Frontal cortex (tissue), 4 donors: ENCODE results near the gene GRAPL. TPM values are rescaled to one million over a fixed set of nuclear protein-coding genes. Genes with fewer than 3 reads are reported as not detected.
"Not testable (repeated sequence)": the region's sequence is repeated elsewhere in the genome, so short reads cannot be mapped to it uniquely, and the experiment has no call there.

Source experiments
- DNase-seq, 2 donors: peaks; one replicate each; pipeline ENCODE4 v3.0.0; 2012; ENCODE audit warnings: low spot score in 2 of 2
- FAIRE-seq: peaks from 2 replicates; lab custom pipeline; 2012; peaks lifted over from hg19 to GRCh38; lab: Jason Lieb, UNC
- total RNA-seq: library from RNA; depleted of rRNA; stranded (reverse); fragments of >200 nt; gene quantifications from one replicate; pipeline ENCODE4 v1.2.3, GENCODE V29; 2014
- donor health status: control.
- donor health status: control.
- donor health status: control.

Gene GRAPL
- 1.2 TPM for total RNA-seq

- not testable (repeated sequence) for FAIRE-seq
Observed at GRCh38 chr17:19127148-19127980, at the start of gene GRAPL. Gene GRAPL (plus strand): TSS chr17:19127589. CDS start chr17:19127620, 31 bp downstream.

DNA sequence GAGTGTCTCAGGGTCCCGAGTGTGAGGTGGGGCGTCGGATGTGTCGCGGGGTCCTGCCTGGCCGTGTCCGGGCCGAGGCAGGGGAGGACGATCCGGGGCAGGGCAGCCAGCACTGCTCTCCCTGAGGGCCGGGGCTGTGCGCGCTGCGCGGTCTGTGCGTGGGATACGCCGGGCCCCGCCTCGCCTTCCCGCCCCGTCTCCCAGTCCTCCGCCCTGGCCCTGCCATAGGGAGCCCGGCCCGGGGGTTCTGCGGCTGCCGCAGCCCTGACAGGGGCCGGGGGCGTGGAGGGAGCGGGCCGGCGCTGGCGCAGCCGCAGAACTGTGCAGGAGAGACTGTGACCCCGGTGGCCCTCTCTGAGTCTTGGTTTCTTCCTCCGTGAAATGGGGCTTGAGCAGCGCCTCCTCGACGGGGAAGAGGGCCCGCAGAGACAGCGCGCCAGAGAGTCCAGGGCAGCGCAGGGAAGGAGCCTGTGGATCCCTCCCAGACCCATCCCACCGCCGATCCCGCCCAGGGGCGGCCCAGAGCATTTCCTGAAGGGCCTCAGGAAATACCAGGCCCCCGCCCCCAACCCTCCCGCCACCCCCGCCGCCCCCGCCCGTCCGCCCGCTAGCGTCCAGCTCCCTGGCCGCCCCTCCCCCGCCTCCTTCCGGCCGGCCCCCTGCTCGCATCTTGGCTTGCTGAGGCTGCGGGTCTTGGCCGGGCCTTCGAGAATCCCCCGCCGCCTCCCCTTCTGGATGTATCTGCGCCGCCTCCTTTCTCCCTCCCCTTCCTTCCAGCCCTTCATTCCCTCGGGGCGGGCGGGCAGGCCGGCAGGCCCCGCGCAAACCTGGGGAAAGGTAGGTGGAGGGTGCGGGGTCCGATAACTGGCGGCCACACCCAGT lies 38.3 kb upstream of the GRAPL start:
- not testable (repeated sequence) for FAIRE-seq, DNase-seq

More at GRCh38 chr17:19127148-19127980, at the start of gene GRAPL:
- DNase-seq: not testable (repeated sequence)

DNA sequence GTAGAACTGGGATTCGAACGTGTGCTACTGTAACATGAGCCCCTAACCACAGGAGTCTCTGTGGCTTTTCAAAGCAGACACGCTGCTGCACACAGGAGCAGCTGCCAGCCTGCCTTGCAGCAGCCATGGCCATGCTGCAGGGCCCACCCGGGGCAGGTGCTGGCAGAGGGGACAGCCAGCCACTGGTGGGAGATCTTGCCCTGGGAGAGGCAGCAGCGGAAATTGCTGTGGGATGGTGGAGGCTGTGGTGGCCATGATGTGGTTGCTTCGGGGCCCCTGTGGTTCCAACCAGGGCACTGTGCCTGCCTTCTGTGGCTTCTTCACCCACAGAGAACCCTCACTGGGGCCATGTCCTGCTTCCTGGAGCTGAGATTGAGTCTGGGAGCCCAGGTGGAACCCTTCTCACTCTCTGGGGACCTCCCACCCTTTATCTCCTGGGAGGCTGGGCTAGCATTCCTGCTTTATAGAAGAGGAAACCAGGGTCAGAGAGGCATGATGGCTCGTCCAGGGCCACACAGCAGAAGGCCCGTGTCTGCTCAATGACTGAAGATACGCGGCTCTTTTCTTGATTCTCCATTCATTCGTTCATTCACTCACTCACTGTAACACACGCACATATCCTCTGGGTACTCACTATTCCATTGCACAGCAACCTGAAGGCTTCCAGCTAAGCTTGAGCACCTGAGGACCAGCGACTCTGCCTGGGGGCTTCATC lies 37.2 kb upstream of the GRAPL start:
- not testable (repeated sequence) for DNase-seq, FAIRE-seq

DNA sequence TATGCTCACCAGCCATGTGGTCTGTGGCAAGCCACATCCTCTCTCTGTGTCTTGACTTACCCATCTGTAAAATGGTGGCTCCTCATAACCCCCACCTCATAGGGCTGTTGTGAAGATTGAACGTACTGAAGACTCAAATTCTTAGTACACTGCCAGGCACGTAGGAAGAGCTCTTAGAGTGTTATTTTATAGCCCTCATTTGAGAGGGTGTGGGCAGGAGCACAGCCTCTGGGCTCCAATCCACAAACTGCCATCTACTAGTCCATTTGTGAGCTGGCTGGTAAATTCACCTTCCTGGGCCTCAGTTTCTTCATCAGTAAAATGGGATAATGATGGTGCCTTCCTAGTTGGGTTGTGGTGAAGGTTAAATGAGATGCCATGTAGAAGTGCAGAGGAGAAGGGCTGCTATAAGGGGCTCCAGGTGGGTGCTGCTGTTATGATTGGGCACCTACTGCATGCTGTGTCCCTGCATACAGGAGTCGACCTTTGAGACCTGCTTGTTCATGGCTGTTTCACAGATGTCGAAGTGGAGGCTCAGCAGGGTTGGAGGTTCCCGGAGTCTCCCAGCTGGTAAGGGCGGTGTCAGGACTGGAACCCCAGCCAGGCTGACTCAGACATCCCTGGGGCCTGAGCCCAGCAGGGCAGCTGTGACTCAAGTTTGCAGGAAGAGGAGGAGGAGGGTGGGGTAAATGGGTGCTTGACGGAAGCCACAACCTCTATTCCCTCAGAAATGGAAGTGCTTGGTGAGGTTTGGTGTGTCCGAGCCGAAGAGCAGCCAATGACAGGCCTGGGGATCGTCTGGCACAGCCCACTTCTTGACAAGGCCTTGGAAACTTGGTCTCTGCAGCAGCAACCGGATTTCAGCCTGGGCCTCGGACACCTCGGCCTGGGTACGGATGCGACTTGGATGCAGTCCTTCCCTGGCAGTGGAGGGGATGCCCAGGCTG lies 34.4 kb upstream of the GRAPL start:
- not testable (repeated sequence) for DNase-seq, FAIRE-seq

DNA sequence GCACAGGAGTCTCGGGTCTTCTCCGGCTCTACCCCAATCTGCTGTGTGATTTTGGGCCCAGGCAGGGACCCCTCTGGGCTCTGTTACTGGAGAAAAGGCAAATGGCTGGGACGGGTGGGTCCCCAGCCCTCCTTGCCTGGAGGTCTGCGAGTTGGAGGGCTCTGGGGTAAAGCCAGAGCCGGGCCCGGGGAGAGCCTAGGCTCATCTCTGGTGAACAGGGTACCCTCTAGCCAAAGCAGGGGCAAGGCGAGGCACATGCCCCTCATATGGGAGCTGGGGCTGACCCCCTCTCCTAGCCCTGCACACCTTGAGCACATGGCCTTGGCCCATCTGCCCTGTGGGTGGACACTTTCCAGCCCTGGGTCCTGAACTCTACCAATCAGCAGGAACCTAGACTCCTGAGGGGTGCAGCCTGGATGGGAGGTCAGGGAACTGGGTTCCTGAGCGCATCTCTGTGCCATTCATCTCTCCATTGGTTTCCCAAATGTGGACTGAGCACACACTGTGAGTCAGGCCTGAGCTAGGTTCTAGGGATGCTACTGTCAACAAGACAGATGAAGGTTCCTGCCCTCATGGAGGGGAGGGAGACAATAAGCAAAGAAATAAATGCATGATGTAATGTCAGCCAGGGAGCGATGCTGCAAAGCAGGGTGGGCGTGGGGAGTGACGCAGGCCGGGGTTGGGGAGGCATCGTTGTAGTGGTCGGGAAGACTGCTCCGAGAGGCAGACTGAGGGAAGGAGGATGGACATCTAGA lies 33.5 kb upstream of the GRAPL start:
- DNase-seq, FAIRE-seq: not testable (repeated sequence)

- not testable (repeated sequence) for FAIRE-seq, DNase-seq
Observed at GRCh38 chr17:19108517-19108916, 18.9 kb upstream of the GRAPL start.

GRCh38 chr17:19110189-19111097 lies 16.9 kb upstream of the GRAPL start:
- not testable (repeated sequence) for DNase-seq, FAIRE-seq

GRCh38 chr17:19111111-19111711 lies 16.2 kb upstream of the GRAPL start:
- DNase-seq, FAIRE-seq: not testable (repeated sequence)

DNA sequence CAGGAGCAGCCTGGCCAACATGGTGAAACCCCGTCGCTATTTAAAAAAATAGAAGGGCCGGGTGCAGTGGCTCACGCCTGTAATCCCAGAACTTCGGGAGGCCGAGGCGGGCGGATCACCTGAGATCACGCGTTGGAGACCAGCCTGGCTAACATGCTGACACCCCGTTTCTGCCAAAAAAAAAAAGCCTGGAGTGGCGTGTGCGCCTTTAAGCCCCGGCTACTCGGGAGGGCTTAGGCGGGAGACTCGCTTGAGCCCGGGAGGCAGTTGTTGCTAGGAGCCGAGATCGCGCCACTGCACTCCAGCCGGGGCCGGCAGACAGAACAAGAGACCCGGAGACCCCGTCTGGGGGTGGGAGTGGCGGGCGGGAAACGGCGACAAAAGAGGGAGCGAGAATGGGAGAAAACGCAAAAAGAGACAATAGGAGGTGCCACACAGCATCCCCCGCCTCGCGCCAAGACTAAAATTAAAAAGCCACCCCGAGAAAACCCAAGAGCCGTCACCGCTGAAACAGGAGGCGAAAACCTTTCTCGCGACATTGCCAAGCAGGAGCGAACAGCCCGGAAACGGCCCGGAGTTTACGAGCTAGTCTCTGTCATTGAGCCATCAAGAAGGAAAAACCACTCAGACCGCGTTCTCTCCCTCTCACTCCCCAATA lies 15.5 kb upstream of the GRAPL start:
- FAIRE-seq, DNase-seq: not testable (repeated sequence)

DNA sequence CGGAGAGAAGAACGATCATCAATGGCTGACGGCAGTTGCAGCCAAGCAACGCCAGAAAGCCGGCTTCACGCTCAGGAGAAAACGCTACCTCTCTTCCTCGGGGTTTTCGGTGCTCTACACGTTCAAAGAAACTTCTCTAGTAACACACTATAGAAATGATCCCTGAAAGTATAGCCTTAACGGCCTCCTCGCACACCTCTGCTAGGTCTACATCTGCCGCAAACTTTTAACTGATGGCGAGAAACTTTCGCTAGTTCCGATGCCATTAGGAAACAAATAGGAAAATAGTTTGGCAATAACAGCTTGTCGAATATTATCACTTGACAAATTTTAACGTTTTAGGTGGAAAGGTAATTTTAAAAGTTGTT lies 14.9 kb upstream of the GRAPL start:
- not testable (repeated sequence) for FAIRE-seq, DNase-seq

DNA sequence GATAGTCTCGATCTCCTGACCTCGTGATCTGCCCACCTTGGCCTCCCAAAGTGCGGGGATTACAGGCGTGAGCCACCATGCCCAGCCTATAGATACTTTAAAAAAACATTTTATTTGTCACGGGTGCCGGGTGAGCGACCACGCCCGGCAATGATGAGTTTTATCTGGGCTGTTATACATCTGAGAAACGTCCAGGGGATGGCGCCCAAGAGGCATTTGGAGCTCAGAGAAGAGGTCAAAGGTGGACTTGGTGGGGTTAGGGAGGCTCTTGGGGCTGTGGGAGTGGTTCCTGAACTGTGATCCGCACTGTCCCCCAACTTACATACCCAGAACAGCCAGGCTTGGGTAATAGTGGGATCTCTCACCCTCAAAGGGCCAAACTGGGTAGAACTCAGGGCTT lies 8.7 kb upstream of the GRAPL start:
- DNase-seq, FAIRE-seq: not testable (repeated sequence)

DNA sequence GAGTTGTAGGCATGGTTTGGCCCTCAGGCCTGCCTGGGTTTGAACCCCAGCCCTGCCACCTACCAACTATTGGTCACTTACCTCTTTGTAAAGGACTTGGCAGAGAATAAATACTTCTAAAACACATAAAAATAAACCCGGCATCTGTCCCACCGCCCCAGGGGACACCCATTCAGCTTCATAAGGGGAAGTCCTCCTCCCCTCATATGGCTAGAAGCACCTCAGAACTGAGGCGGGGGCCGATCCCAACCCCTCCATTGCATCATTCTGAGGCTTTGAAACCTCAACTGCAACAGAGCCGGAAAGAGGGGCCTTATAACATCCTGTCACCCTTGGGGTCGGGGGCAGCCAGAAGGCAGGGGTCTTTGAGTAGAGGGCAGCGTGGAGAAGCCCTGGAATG lies 2.1 kb upstream of the GRAPL start:
- not testable (repeated sequence) for FAIRE-seq, DNase-seq

GRCh38 chr17:19129500-19129899 lies 2.1 kb downstream of the GRAPL start:
- not testable (repeated sequence) for DNase-seq, FAIRE-seq

GRCh38 chr17:19131108-19131507 lies 3.7 kb downstream of the GRAPL start:
- not testable (repeated sequence) for FAIRE-seq, DNase-seq

DNA sequence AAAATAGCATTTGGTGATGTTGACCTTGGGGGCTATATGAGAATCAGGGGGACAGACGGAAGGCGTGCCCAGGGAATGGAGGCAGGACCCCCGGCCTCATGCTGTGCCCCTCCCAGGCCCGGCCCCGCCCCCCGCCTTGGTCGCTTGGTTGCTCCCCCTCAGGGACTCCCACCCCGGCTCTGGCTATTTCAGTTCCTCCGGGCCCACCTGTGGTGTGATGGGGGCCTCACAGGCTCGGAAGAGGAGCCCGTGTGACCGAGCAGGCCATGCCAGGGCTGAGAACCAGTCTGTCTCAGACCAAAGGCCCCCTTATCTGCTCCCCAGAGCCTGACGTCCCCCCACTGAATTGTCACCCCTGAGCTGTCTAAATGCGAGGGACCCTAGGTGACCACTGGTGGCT lies 4.4 kb downstream of the GRAPL start:
- FAIRE-seq, DNase-seq: not testable (repeated sequence)

DNA sequence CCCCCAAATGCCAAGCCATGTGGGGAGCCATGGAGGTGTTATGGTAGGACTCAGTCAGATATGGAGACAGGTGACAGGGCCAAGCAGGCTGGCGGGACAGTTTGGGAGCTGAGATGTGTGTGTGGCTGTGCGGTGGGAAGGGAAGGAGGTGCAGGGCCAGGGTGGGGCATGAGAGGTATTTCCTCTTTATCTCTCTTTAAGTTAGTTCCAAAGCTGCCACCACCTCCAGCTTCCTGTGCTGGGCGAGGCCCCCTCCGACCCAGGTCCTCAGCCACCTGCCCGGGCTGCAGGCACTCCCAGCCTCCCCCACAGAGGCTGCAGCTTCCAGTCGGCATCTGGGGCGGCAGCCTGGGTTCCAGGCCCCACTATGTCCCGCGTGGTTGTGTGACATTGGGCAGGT lies 6.4 kb downstream of the GRAPL start:
- DNase-seq, FAIRE-seq: not testable (repeated sequence)
